ENCODE measurements around the gene PTPN6. TPM values are rescaled to one million over a fixed set of nuclear protein-coding genes. Genes with fewer than 3 reads are reported as not detected.

Gene PTPN6
- total RNA-seq (2014; rRNA removed) (22.5 and 28.4 TPM in 2 replicates), Bru-seq, nascent RNA (percentile 52 among the genes with signal in this experiment), BruChase-seq, experiment 1, labeled RNA remaining after a 6-hour chase (percentile 64 among the genes with signal in this experiment), BruChase-seq, experiment 2, labeled RNA remaining after a 2-hour chase (percentile 57 among the genes with signal in this experiment)
- long read RNA-seq, transcript PTPN6-202 (16 exons, 2,159 nt), result major isoform, 12 of 46 reads
- long read RNA-seq, partial matches to known transcripts, result 19 of 46 reads
- long read RNA-seq, other reads (novel, unspliced or antisense), result 15 of 46 reads

DNA sequence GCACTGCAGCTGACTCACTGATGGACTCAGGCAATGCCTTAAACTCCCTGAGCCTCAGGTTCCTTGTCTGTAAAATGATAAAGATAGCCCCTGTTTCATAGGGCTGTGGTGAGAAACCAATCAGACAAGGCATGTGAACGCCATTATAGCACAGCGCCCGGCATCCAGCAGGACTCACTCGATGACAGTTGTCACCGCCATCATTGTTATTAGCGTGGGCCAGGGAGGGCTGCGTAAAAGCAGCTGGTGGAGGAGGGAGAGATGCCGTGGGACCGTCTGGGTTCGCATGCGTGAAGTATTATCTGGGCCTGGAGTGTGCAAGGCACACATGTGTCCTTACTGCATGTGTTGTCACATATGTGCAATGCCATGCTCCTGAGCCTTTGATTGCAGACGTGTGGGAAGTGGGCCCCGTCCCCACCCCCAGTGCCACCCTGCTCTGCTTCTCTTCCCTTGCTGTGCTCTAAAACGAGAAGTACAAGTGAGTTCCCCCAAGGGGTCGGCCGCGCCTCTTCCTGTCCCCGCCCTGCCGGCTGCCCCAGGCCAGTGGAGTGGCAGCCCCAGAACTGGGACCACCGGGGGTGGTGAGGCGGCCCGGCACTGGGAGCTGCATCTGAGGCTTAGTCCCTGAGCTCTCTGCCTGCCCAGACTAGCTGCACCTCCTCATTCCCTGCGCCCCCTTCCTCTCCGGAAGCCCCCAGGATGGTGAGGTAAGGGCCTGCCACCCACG lies at the start of gene PTPN6:
PTPN6 (plus strand) TSS at position 546 of the 730 bp plus-strand sequence; CDS start at position 703, 157 bp downstream.
- Histone ChIP-seq H3F3A (ENCODE audit: low read length, unreplicated experiment) (no peaks in the 10 kb centered on the region), H3K27me3 (ENCODE audit: low read length) (no peaks in the 10 kb centered on the region), H3K36me3 (ENCODE audit: low read depth, low read length) (no peaks in the 10 kb centered on the region), H3K9me2 (replicated peaks; ENCODE audit: low read length) (no peaks in the 10 kb centered on the region), H3K27ac (ENCODE audit: low read length) (no peak within 1 kb of the TSS), H3K4me3 (ENCODE audit: low read length) (no peak within 1 kb of the TSS), H2AFZ (ENCODE audit: low read length) (no peak within 1 kb of the TSS), H4K20me1 (ENCODE audit: low read length) (no peaks in the 10 kb centered on the region), H3K4me1 (ENCODE audit: insufficient read depth, low read length) (peaks cover 5% of the 10 kb centered on the region), H3K9ac (ENCODE audit: low read length) (no peak within 1 kb of the TSS), H3K79me2 (ENCODE audit: low read length) (no peaks in the 10 kb centered on the region), H3K4me2 (ENCODE audit: low read length) (no peak within 1 kb of the TSS), H3K9me3 (ENCODE audit: low read length) (no peaks in the 10 kb centered on the region)
- TF ChIP-seq EZH2phosphoT487 (IDR thresholded peaks at IDR 0.05; ENCODE audit: borderline replicate concordance, low read length), result no peak
- TF ChIP-seq, protein P1, sequence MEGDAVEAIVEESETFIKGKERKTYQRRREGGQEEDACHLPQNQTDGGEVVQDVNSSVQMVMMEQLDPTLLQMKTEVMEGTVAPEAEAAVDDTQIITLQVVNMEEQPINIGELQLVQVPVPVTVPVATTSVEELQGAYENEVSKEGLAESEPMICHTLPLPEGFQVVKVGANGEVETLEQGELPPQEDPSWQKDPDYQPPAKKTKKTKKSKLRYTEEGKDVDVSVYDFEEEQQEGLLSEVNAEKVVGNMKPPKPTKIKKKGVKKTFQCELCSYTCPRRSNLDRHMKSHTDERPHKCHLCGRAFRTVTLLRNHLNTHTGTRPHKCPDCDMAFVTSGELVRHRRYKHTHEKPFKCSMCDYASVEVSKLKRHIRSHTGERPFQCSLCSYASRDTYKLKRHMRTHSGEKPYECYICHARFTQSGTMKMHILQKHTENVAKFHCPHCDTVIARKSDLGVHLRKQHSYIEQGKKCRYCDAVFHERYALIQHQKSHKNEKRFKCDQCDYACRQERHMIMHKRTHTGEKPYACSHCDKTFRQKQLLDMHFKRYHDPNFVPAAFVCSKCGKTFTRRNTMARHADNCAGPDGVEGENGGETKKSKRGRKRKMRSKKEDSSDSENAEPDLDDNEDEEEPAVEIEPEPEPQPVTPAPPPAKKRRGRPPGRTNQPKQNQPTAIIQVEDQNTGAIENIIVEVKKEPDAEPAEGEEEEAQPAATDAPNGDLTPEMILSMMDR (conservative IDR thresholded peaks at IDR 0.05; ENCODE audit: low read depth, low read length), result no peak
- ATAC-seq, result no peak
- POLR2A ChIA-PET (ENCODE audit: unreplicated experiment), result no interaction called here
- CTCF ChIA-PET, result no interaction called here
- intact Hi-C loops (cut with micrococcal nuclease), result no loop called here
- no TSS peak for BruUV-seq (replicated peaks)
- no peak for DNase-seq

DNA sequence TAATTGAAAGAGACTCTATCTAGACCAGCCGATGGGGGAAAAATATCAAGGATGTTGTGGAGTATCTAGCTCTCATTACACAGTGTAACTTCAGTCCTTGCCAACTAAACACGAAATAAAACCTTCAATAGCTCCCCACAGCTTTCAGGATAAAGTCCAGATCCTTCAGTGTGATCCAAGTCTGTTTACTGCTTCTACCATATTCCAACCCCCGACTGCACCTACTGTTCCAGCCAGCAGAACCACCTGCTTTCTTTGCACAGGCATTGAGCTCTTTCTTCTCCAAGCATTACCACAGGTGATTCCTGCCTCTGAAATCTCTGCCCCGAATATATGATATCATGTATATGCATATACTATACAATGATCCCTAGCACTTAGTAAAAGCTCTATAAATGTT lies 48.7 kb upstream of the PTPN6 start:
- Histone ChIP-seq H2AFZ (ENCODE audit: low read length) (no peak overlapping the region), H4K20me1 (ENCODE audit: low read length) (no peaks in the 10 kb centered on the region), H3K4me3 (ENCODE audit: low read length) (no peak overlapping the region), H3F3A (ENCODE audit: low read length, unreplicated experiment) (no peaks in the 10 kb centered on the region), H3K27ac (ENCODE audit: low read length) (no peak overlapping the region), H3K79me2 (ENCODE audit: low read length) (no peaks in the 10 kb centered on the region), H3K4me2 (ENCODE audit: low read length) (no peak overlapping the region), H3K9me2 (replicated peaks; ENCODE audit: low read length) (no peaks in the 10 kb centered on the region), H3K9ac (ENCODE audit: low read length) (no peak overlapping the region), H3K36me3 (ENCODE audit: low read depth, low read length) (no peaks in the 10 kb centered on the region), H3K4me1 (ENCODE audit: insufficient read depth, low read length) (peaks cover 16% of the 10 kb centered on the region), H3K27me3 (ENCODE audit: low read length) (no peaks in the 10 kb centered on the region), H3K9me3 (ENCODE audit: low read length) (no peaks in the 10 kb centered on the region)
- no TSS peak for BruUV-seq (replicated peaks)
- intact Hi-C loops (cut with micrococcal nuclease), result no loop called here
- TF ChIP-seq, protein P1 (conservative IDR thresholded peaks at IDR 0.05; ENCODE audit: low read depth, low read length), result no peak
- no peak for TF ChIP-seq EZH2phosphoT487 (IDR thresholded peaks at IDR 0.05; ENCODE audit: borderline replicate concordance, low read length)
- TF ChIP-seq EZH2 (IDR thresholded peaks at IDR 0.05; ENCODE audit: low read length, unreplicated experiment), result no peak
- DNase-seq, result no peak
- CTCF ChIA-PET, result no interaction called here
- ATAC-seq, result no peak
- POLR2A ChIA-PET (ENCODE audit: unreplicated experiment), result no interaction called here

DNA sequence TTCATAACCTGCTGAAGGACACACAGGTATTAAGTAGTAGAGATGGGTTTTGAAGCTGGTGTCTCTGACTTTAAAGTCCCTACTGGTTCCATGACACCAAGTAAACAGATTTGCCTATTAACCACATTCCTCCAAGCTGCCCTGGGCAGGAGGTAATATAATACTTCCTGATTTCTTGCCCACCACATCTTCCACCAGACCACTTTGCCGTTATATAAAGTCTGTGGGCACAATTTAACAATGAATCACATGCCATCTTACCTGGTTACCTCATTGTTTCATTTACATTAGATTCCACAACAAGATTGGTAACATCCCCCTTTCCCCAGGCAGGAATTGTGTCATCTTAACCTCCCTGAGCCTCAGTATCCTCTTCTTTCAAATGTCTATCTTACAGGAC lies 47.4 kb upstream of the PTPN6 start:
- ATAC-seq (peak; percentile 25), DNase-seq (peak; percentile 78)
- Histone ChIP-seq H3K9me2 (replicated peaks; ENCODE audit: low read length) (no peaks in the 10 kb centered on the region), H3K36me3 (ENCODE audit: low read depth, low read length) (no peaks in the 10 kb centered on the region), H3K4me3 (ENCODE audit: low read length) (peak overlapping the region; percentile 85; the same call in 1 of the 2 replicates), H3F3A (ENCODE audit: low read length, unreplicated experiment) (no peaks in the 10 kb centered on the region), H2AFZ (ENCODE audit: low read length) (peak overlapping the region; percentile 99; the same call in 1 of the 2 replicates), H3K79me2 (ENCODE audit: low read length) (no peaks in the 10 kb centered on the region), H3K4me2 (ENCODE audit: low read length) (peak overlapping the region; percentile 99), H3K27ac (ENCODE audit: low read length) (peak overlapping the region; percentile 22), H3K9ac (ENCODE audit: low read length) (no peak overlapping the region), H3K9me3 (ENCODE audit: low read length) (no peaks in the 10 kb centered on the region), H3K4me1 (ENCODE audit: insufficient read depth, low read length) (peaks cover 16% of the 10 kb centered on the region), H3K27me3 (ENCODE audit: low read length) (no peaks in the 10 kb centered on the region), H4K20me1 (ENCODE audit: low read length) (no peaks in the 10 kb centered on the region)
- ChIA-PET CTCF (interaction anchor here (0.6 kb wide), 1 partner anchor 19 kb away, joined by 3 read pairs; no protein-coding TSS in a partner anchor), POLR2A (ENCODE audit: unreplicated experiment) (no interaction called here)
- TF ChIP-seq, protein P1 (conservative IDR thresholded peaks at IDR 0.05; ENCODE audit: low read depth, low read length), result no peak
- TF ChIP-seq EZH2 (IDR thresholded peaks at IDR 0.05; ENCODE audit: low read length, unreplicated experiment) (no peak), EZH2phosphoT487 (IDR thresholded peaks at IDR 0.05; ENCODE audit: borderline replicate concordance, low read length) (no peak)
- intact Hi-C loops (cut with micrococcal nuclease), result no loop called here
- no TSS peak for BruUV-seq (replicated peaks)
